H1 (cell line): ENCODE data around the gene RCE1. TPM values are rescaled to one million over a fixed set of nuclear protein-coding genes. Genes with fewer than 3 reads are reported as not detected.

Experiments used
- CTCF ChIA-PET: fragments of 300-600 bp; sonication (Branson Sonifier 250); formaldehyde crosslinking; loops from one replicate; lab custom pipeline; 2021; ENCODE audit not compliant: partially characterized antibody; lab: Charles Lee
- POLR2A ChIA-PET: fragments of 300-600 bp; sonication (Branson Sonifier 250); formaldehyde crosslinking; loops from one replicate; lab custom pipeline; 2021; ENCODE audit warnings: inconsistent platforms; ENCODE audit not compliant: partially characterized antibody; lab: Charles Lee
- DNase-seq, 2 experiments: peaks; one replicate each; pipeline versions ENCODE4 v3.0.0 to v3.0.0-alpha.2; 2010 to 2022; ENCODE audit warnings: low spot score in 2 of 2, low read depth in 1 of 2, mixed read lengths in 1 of 2
- FAIRE-seq: peaks from 2 replicates; lab custom pipeline; 2011; peaks lifted over from hg19 to GRCh38; lab: Jason Lieb, UNC
- H2AFZ ChIP-seq: 2 replicates; pipeline ENCODE4 v1.8.1; 2012; ENCODE audit warnings: low read length, inconsistent platforms
- H2AK5ac ChIP-seq: 2 replicates; pipeline ENCODE4 v1.6.1; 2013; ENCODE audit warnings: low read depth, low read length
- H2BK120ac ChIP-seq: replicated peaks from 2 replicates; pipeline ENCODE3; 2013; ENCODE audit warnings: low read depth, low read length, inconsistent platforms
- H2BK12ac ChIP-seq: 2 replicates; pipeline ENCODE4 v1.6.1; 2013; ENCODE audit warnings: low read depth, low read length
- H2BK15ac ChIP-seq: 2 replicates; pipeline ENCODE4 v1.6.1; 2013; ENCODE audit warnings: low read length
- H2BK20ac ChIP-seq: 2 replicates; pipeline ENCODE4 v1.6.1; 2013; ENCODE audit warnings: low read length
- H2BK5ac ChIP-seq: 2 replicates; pipeline ENCODE4 v1.6.1; 2013; ENCODE audit warnings: low read depth, low read length
- H3K14ac ChIP-seq: 2 replicates; pipeline ENCODE4 v1.6.1; 2013; ENCODE audit warnings: inconsistent platforms; ENCODE audit not compliant: insufficient read length
- H3K18ac ChIP-seq: 2 replicates; pipeline ENCODE4 v1.6.1; 2013; ENCODE audit warnings: low read length; ENCODE audit errors: extremely low read depth
- H3K23ac ChIP-seq: 2 replicates; pipeline ENCODE4 v1.6.1; 2013; ENCODE audit warnings: inconsistent platforms; ENCODE audit not compliant: insufficient read length
- H3K23me2 ChIP-seq: 2 replicates; pipeline ENCODE4 v1.6.1; 2013; ENCODE audit warnings: low read depth, low read length
- H3K27ac ChIP-seq: 2 replicates; pipeline ENCODE4 v1.6.1; 2011; ENCODE audit warnings: low read depth, low read length, inconsistent platforms
- H3K27me3 ChIP-seq, 4 experiments: replicated peaks in 1 of 4; 1 replicate in 1 of 4; 2 replicates in 3 of 4; pipeline versions ENCODE4 v1.6.1 to v1.8.1; 2011 to 2013; ENCODE audit warnings: low read length in 3 of 4, mild to moderate bottlenecking in 3 of 4, inconsistent platforms in 2 of 4, mixed read lengths in 2 of 4, moderate library complexity in 1 of 4; ENCODE audit not compliant: control insufficient read depth in 3 of 4, insufficient read depth in 3 of 4; ENCODE audit errors: extremely low read depth in 1 of 4
- H3K36me3 ChIP-seq, 4 experiments: 2 replicates each; pipeline versions ENCODE4 v1.6.1 to v1.8.1; 2011 to 2013; ENCODE audit warnings: mild to moderate bottlenecking in 4 of 4, low read length in 3 of 4, moderate library complexity in 2 of 4, control low read depth in 1 of 4, inconsistent platforms in 1 of 4; ENCODE audit not compliant: insufficient read depth in 4 of 4, control insufficient read depth in 2 of 4
- H3K4ac ChIP-seq: replicated peaks from 2 replicates; pipeline ENCODE3; 2013; ENCODE audit warnings: low read length, low read depth, mixed read lengths, inconsistent platforms; ENCODE audit not compliant: insufficient read length
- H3K4me1 ChIP-seq, 4 experiments: replicated peaks in 1 of 4; 1 replicate in 1 of 4; 2 replicates in 3 of 4; pipeline versions ENCODE4 v1.6.1 to v1.8.1; 2011 to 2013; ENCODE audit warnings: low read length in 3 of 4, inconsistent platforms in 2 of 4, mixed read lengths in 1 of 4; ENCODE audit not compliant: insufficient read depth in 4 of 4, control insufficient read depth in 3 of 4
- H3K4me2 ChIP-seq, 2 experiments: 2 replicates each; pipeline versions ENCODE4 v1.6.1 to v1.8.1; 2011 to 2013; ENCODE audit warnings: low read depth in 2 of 2, low read length in 2 of 2, control low read depth in 1 of 2, inconsistent platforms in 1 of 2, mild to moderate bottlenecking in 1 of 2; ENCODE audit not compliant: insufficient read depth in 1 of 2
- H3K4me3 ChIP-seq, 4 experiments: fragments of 200-600, 300-600 bp in 1 of 4; sonication (generic), shearing (Covaris generic), sonication (Bioruptor Twin) in 1 of 4; 2 replicates each; pipeline versions ENCODE4 v1.5.1 to v1.8.1; 2011 to 2016; ENCODE audit warnings: low read length in 4 of 4, low read depth in 3 of 4, control low read depth in 2 of 4, inconsistent platforms in 2 of 4, mild to moderate bottlenecking in 2 of 4, mixed read lengths in 1 of 4, moderate library complexity in 1 of 4; ENCODE audit not compliant: insufficient read depth in 2 of 4; ENCODE audit errors: extremely low read depth in 1 of 4
- H3K56ac ChIP-seq: replicated peaks from 2 replicates; pipeline ENCODE3; 2013; ENCODE audit warnings: low read depth, mild to moderate bottlenecking, mixed read lengths, low read length, inconsistent platforms; ENCODE audit not compliant: insufficient read length
- H3K79me1 ChIP-seq: 2 replicates; pipeline ENCODE4 v1.6.1; 2013; ENCODE audit warnings: low read depth, low read length, control low read depth
- H3K79me2 ChIP-seq, 2 experiments: 2 replicates each; pipeline versions ENCODE4 v1.6.1 to v1.8.1; 2012 to 2013; ENCODE audit warnings: low read length in 2 of 2, mild to moderate bottlenecking in 2 of 2, inconsistent platforms in 1 of 2; ENCODE audit not compliant: insufficient read depth in 2 of 2, control insufficient read depth in 1 of 2
- H3K9ac ChIP-seq, 4 experiments: replicated peaks in 1 of 4; 1 replicate in 1 of 4; 2 replicates in 3 of 4; pipeline versions ENCODE4 v1.6.1 to v1.8.1; 2011 to 2013; ENCODE audit warnings: low read depth in 3 of 4, low read length in 3 of 4, control low read depth in 2 of 4, mild to moderate bottlenecking in 2 of 4, moderate library complexity in 2 of 4, inconsistent platforms in 1 of 4; ENCODE audit errors: extremely low read depth in 1 of 4
- H3K9me3 ChIP-seq, 2 experiments: 2 replicates each; pipeline versions ENCODE4 v1.6.1 to v1.8.1; 2012 to 2013; ENCODE audit warnings: mild to moderate bottlenecking in 2 of 2, moderate library complexity in 2 of 2, control low read depth in 1 of 2, inconsistent platforms in 1 of 2, low read depth in 1 of 2, low read length in 1 of 2, mixed read lengths in 1 of 2; ENCODE audit not compliant: insufficient read depth in 2 of 2
- H4K20me1 ChIP-seq, 2 experiments: replicated peaks in 1 of 2; 2 replicates each; pipeline versions ENCODE3 to v1.8.1; 2011 to 2013; ENCODE audit warnings: inconsistent platforms in 2 of 2, low read length in 2 of 2, mild to moderate bottlenecking in 1 of 2; ENCODE audit not compliant: insufficient read depth in 2 of 2, control insufficient read depth in 1 of 2
- H4K5ac ChIP-seq: 2 replicates; pipeline ENCODE4 v1.6.1; 2013; ENCODE audit warnings: low read length, low read depth, mixed read lengths, inconsistent platforms; ENCODE audit not compliant: insufficient read length
- H4K8ac ChIP-seq: 2 replicates; pipeline ENCODE4 v1.8.0; 2013; ENCODE audit warnings: mild to moderate bottlenecking, moderate library complexity, low read length, inconsistent platforms; ENCODE audit not compliant: insufficient read depth; ENCODE audit errors: extremely low read depth
- H4K91ac ChIP-seq: replicated peaks from 2 replicates; pipeline ENCODE3; 2013; ENCODE audit warnings: low read length, mixed read lengths, inconsistent platforms; ENCODE audit not compliant: insufficient read length
- CEBPB ChIP-seq: IDR thresholded peaks from 2 replicates; pipeline ENCODE4 v1.6.1; 2012; ENCODE audit warnings: low read depth, low read length
- EGR1 ChIP-seq: IDR thresholded peaks from 2 replicates; pipeline ENCODE4 v1.6.1; 2011; ENCODE audit warnings: low read depth, low read length, borderline replicate concordance
- EP300 ChIP-seq, 2 experiments: IDR thresholded peaks; 1 replicate in 1 of 2; 2 replicates in 1 of 2; pipeline ENCODE4 v1.6.1; 2011 to 2012; ENCODE audit warnings: low read depth in 2 of 2, low read length in 2 of 2, mild to moderate bottlenecking in 2 of 2, borderline replicate concordance in 1 of 2, inconsistent platforms in 1 of 2, moderate library complexity in 1 of 2
- HDAC2 ChIP-seq, 2 experiments: fragments of 300-600 bp in 1 of 2; sonication (generic) in 1 of 2; IDR thresholded peaks; 2 replicates each; pipeline ENCODE4 v1.6.1; 2011 to 2012; ENCODE audit warnings: low read depth in 2 of 2, low read length in 2 of 2, mild to moderate bottlenecking in 2 of 2, moderate library complexity in 2 of 2, borderline replicate concordance in 1 of 2, inconsistent platforms in 1 of 2
- KDM1A ChIP-seq: fragments of 200-600, 300-600 bp; sonication (generic); IDR thresholded peaks from 2 replicates; pipeline ENCODE4 v1.7.1; 2016; ENCODE audit warnings: mild to moderate bottlenecking, low read length, borderline replicate concordance
- KDM4A ChIP-seq: IDR thresholded peaks from one replicate; pipeline ENCODE4 v1.7.1; 2012; ENCODE audit warnings: low read depth, mild to moderate bottlenecking, moderate library complexity, low read length, inconsistent platforms; ENCODE audit not compliant: severe bottlenecking
- NRF1 ChIP-seq: IDR thresholded peaks from 2 replicates; pipeline ENCODE4 v1.6.1; 2011; ENCODE audit warnings: mild to moderate bottlenecking, low read depth, low read length, improper control_type of control experiment
- POU5F1 ChIP-seq: IDR thresholded peaks from 2 replicates; pipeline ENCODE4 v1.6.1; 2011; ENCODE audit warnings: low read depth, mild to moderate bottlenecking, low read length, moderate library complexity
- WGBS, 2 experiments: shearing (Covaris generic) in 1 of 2; methylation state at CpG; one replicate each; pipeline versions ENCODE4 v1.1.6 to v1.1.7; 2013 to 2015; ENCODE audit warnings: low lambda C conversion rate in 2 of 2, mixed read lengths in 2 of 2, inconsistent platforms in 1 of 2, low coverage in 1 of 2, missing lambda C conversion rate in 1 of 2; ENCODE audit not compliant: insufficient replicate concordance in 2 of 2, insufficient coverage in 1 of 2, insufficient read length in 1 of 2; ENCODE audit errors: extremely low coverage in 1 of 2, missing lambda C conversion rate in 1 of 2; 5-methylcytosine and 5-hydroxymethylcytosine counted together
- polyA plus RNA-seq, 7 experiments: library from polyadenylated mRNA; depleted of rRNA in 3 of 7; stranded (reverse) in 5 of 7; unstranded in 2 of 7; fragments of >200 nt in 5 of 7; fragments of 200-250 nt in 2 of 7; gene quantifications; 1 replicate in 5 of 7; 2 replicates in 1 of 7; 4 replicates in 1 of 7; pipeline versions ENCODE4 v1.2.1 to v1.2.3, GENCODE V29; 2011 to 2013; ENCODE audit warnings: missing spikeins in 2 of 7, mixed read lengths in 2 of 7
- total RNA-seq: library from RNA; stranded (reverse); fragmentation: NEBNext Ultra II Directional; extraction: Animal tissue kit (Norgen Biotek cat#: 25700); gene quantifications from 2 replicates; pipeline ENCODE4 v1.2.1, GENCODE V29; 2021
- TF ChIP-seq, protein P1 (sequence below), 3 experiments: IDR thresholded peaks; 1 replicate in 2 of 3; 2 replicates in 1 of 3; pipeline versions ENCODE4 v1.5.1 to v1.6.1; 2011; ENCODE audit warnings: low read length in 3 of 3, mild to moderate bottlenecking in 3 of 3, inconsistent platforms in 2 of 3, low read depth in 1 of 3, moderate library complexity in 1 of 3; ENCODE audit not compliant: insufficient read depth in 1 of 3; ENCODE audit errors: control extremely low read depth in 1 of 3
- TF ChIP-seq, protein P2 (sequence below): IDR thresholded peaks from 2 replicates; pipeline ENCODE4 v1.6.1; 2012; ENCODE audit warnings: inconsistent platforms

RCE1 gene
- total and polyA plus RNA-seq, 2 of the 8 experiments (the other 6 are each of a cell fraction or from before 2014, with no cell fraction given) = 35.8 to 84.8 TPM

DNA sequence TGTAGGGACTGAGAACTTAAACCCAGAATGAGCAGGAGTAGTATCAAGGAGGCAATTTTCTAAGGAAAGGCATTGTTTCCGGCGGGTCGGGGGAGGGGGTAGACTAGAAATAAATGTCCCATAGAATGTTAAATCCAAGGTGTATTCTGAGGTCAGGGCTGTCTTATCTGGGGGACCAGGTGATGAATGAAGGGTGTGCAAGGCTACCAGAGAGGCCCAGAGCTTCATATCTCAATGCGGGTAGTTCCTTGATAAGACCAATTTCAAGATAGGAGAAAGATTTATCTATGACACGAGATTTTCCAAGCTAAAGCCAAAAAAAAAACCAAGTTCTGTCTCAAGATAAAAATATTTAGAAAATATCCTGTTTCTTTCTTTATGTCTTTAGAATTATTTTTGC is 8.3 kb upstream of the RCE1 start:
- no peaks in the 10 kb centered on the region for H3K79me2 ChIP-seq
- no peak overlapping the region for H2BK12ac ChIP-seq
- no peak overlapping the region for H2BK20ac ChIP-seq
- FAIRE-seq = no peak
- no peak overlapping the region for H3K9ac ChIP-seq
- H3K79me1 ChIP-seq = no peaks in the 10 kb centered on the region; the same call in 1 of the 2 replicates
- CTCF ChIA-PET = interaction anchor here (0.5 to 7.1 kb wide), 31 partner anchors 8 to 425 kb away, joined by 3 to 90 read pairs (median 5); partner anchors contain the start of genes RBM4B and RCE1
- H3K18ac ChIP-seq = no peak overlapping the region
- DNase-seq = no peak
- H3K56ac ChIP-seq = no peak overlapping the region
- no peak overlapping the region for H3K14ac ChIP-seq
- no peaks in the 10 kb centered on the region for H3K4me1 ChIP-seq
- H3K23ac ChIP-seq = no peak overlapping the region
- H3K9me3 ChIP-seq = no peaks in the 10 kb centered on the region
- POLR2A ChIA-PET = no interaction called here
- H4K91ac ChIP-seq = no peak overlapping the region
- H2AK5ac ChIP-seq = no peak overlapping the region
- no peak overlapping the region for H3K4ac ChIP-seq
- H4K5ac ChIP-seq = no peak overlapping the region
- H3K4me2 ChIP-seq = no peak overlapping the region
- H2BK120ac ChIP-seq = no peak overlapping the region
- TF ChIP-seq POU5F1 (no peak), HDAC2 (IDR thresholded peaks at IDR 0.05; ENCODE audit: borderline replicate concordance in 1 of 2, low read depth in 2 of 2, low read length in 2 of 2) (no peak), KDM1A (no peak), EP300 (IDR thresholded peaks at IDR 0.05; ENCODE audit: borderline replicate concordance in 1 of 2, low read depth in 2 of 2, low read length in 2 of 2) (no peak), KDM4A (no peak), EGR1 (no peak), NRF1 (no peak), CEBPB (no peak)
- TF ChIP-seq, protein P1, sequence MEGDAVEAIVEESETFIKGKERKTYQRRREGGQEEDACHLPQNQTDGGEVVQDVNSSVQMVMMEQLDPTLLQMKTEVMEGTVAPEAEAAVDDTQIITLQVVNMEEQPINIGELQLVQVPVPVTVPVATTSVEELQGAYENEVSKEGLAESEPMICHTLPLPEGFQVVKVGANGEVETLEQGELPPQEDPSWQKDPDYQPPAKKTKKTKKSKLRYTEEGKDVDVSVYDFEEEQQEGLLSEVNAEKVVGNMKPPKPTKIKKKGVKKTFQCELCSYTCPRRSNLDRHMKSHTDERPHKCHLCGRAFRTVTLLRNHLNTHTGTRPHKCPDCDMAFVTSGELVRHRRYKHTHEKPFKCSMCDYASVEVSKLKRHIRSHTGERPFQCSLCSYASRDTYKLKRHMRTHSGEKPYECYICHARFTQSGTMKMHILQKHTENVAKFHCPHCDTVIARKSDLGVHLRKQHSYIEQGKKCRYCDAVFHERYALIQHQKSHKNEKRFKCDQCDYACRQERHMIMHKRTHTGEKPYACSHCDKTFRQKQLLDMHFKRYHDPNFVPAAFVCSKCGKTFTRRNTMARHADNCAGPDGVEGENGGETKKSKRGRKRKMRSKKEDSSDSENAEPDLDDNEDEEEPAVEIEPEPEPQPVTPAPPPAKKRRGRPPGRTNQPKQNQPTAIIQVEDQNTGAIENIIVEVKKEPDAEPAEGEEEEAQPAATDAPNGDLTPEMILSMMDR (IDR thresholded peaks at IDR 0.05; ENCODE audit: control extremely low read depth in 1 of 3, insufficient read depth in 1 of 3, low read depth in 1 of 3, low read length in 3 of 3) = no peak
- TF ChIP-seq, protein P2, sequence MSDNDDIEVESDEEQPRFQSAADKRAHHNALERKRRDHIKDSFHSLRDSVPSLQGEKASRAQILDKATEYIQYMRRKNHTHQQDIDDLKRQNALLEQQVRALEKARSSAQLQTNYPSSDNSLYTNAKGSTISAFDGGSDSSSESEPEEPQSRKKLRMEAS = no peak
- no peak overlapping the region for H4K8ac ChIP-seq
- H4K20me1 ChIP-seq = no peaks in the 10 kb centered on the region
- no peak overlapping the region for H2BK15ac ChIP-seq
- H2AFZ ChIP-seq = no peak overlapping the region
- 97% methylated on average over 5 of the region's 5 CpGs; no CpG with 5 or more reads in 1 of the 2 experiments for WGBS, 2 experiments
- H3K36me3 ChIP-seq = peaks cover 2 to 14% (median 2%) of the 10 kb centered on the region in 4 experiments; a peak in 3 of 8 replicates
- no peak overlapping the region for H2BK5ac ChIP-seq
- H3K27me3 ChIP-seq = no peaks in the 10 kb centered on the region
- no peak overlapping the region for H3K27ac ChIP-seq
- H3K23me2 ChIP-seq = no peaks in the 10 kb centered on the region
- no peak overlapping the region for H3K4me3 ChIP-seq
